ENCODE results near the gene RNF34. TPM values are rescaled to one million over a fixed set of nuclear protein-coding genes. Genes with fewer than 3 reads are reported as not detected.

The RNF34 gene
- total and polyA plus RNA-seq, 2 of the 13 experiments (the other 11 are each of a cell fraction or from before 2014, with no cell fraction given), result 36.8 to 53.2 TPM

GRCh38 chr12:121399391-121400331, at the start of gene RNF34 (continued):
- no peak; the same call in 1 of the 2 replicates for TF ChIP-seq ZNF121 (CRISPR knock-in tag; IDR thresholded peaks at IDR 0.05)
- no peak for TF ChIP-seq ZBTB44 (CRISPR knock-in tag; IDR thresholded peaks at IDR 0.05)
- peak; percentile 54; the same call in 1 of the 2 replicates for TF ChIP-seq ZBTB37 (CRISPR knock-in tag; IDR thresholded peaks at IDR 0.05)
- no peak for TF ChIP-seq ZKSCAN5 (CRISPR knock-in tag; IDR thresholded peaks at IDR 0.05)
- peak; percentile 60; the same call in 1 of the 2 replicates for TF ChIP-seq ZNF441 (CRISPR knock-in tag; IDR thresholded peaks at IDR 0.05; ENCODE audit: borderline replicate concordance)
- no peak; the same call in none of the 2 replicates for TF ChIP-seq ZNF331 (CRISPR knock-in tag; IDR thresholded peaks at IDR 0.05)
- no peak for TF ChIP-seq KDM4B (CRISPR knock-in tag; IDR thresholded peaks at IDR 0.05)
- no peak for TF ChIP-seq MATR3 (CRISPR knock-in tag; IDR thresholded peaks at IDR 0.05)
- no peak for TF ChIP-seq CEBPZ (IDR thresholded peaks at IDR 0.05; ENCODE audit: low read length)
- TF ChIP-seq NR2C2 (CRISPR knock-in tag; IDR thresholded peaks at IDR 0.05; ENCODE audit: borderline replicate concordance), result peak; percentile 68; the same call in 1 of the 2 replicates
- TF ChIP-seq ATRX (CRISPR knock-in tag; IDR thresholded peaks at IDR 0.05; ENCODE audit: borderline replicate concordance), result no peak
- TF ChIP-seq ZNF646 (CRISPR knock-in tag; IDR thresholded peaks at IDR 0.05), result 0 out of 2 replicates have a peak, but pooled peaks have one; percentile 62
- TF ChIP-seq GABPB1 (CRISPR knock-in tag; IDR thresholded peaks at IDR 0.05), result peak; percentile 91
- peak; percentile 88 for TF ChIP-seq SAP130 (CRISPR knock-in tag; IDR thresholded peaks at IDR 0.05; ENCODE audit: low read depth)
- TF ChIP-seq ZNF383 (CRISPR knock-in tag; IDR thresholded peaks at IDR 0.05; ENCODE audit: borderline replicate concordance), result no peak
